NT2/D1 (cell line): ENCODE data around the gene CD1B.
"Not testable (repeated sequence)": the region's sequence is repeated elsewhere in the genome, so short reads cannot be mapped to it uniquely, and the experiment has no call there.

ENCODE experiments used
- DNase-seq: peaks from one replicate; pipeline ENCODE4 v3.0.0-alpha.2; 2011; ENCODE audit warnings: low read depth, low spot score
- H3K27me3 ChIP-seq: 2 replicates; pipeline ENCODE4 v1.6.0; 2011; ENCODE audit warnings: mild to moderate bottlenecking; ENCODE audit not compliant: insufficient read length, insufficient read depth
- H3K36me3 ChIP-seq: 2 replicates; pipeline ENCODE4 v1.6.1; 2011; ENCODE audit warnings: mild to moderate bottlenecking, low read length, mixed read lengths; ENCODE audit not compliant: insufficient read depth, insufficient read length
- H3K4me1 ChIP-seq: 2 replicates; pipeline ENCODE4 v1.5.1; 2011; ENCODE audit not compliant: insufficient read depth, insufficient read length
- H3K4me3 ChIP-seq: 2 replicates; pipeline ENCODE4 v1.5.1; 2011; ENCODE audit warnings: low read depth; ENCODE audit not compliant: insufficient read length
- H3K9ac ChIP-seq: 2 replicates; pipeline ENCODE4 v1.6.0; 2011; ENCODE audit warnings: low read depth; ENCODE audit not compliant: insufficient read length
- H3K9me3 ChIP-seq: 2 replicates; pipeline ENCODE4 v1.5.1; 2011; ENCODE audit warnings: mild to moderate bottlenecking, low read length; ENCODE audit not compliant: insufficient read depth
- SUZ12 ChIP-seq: IDR thresholded peaks from 2 replicates; pipeline ENCODE4 v1.6.1; 2011; ENCODE audit not compliant: insufficient read length, insufficient read depth; ENCODE audit errors: extremely low read depth
- YY1 ChIP-seq: IDR thresholded peaks from 2 replicates; pipeline ENCODE4 v1.6.1; 2011; ENCODE audit not compliant: insufficient read length, insufficient read depth
- ZNF274 ChIP-seq: IDR thresholded peaks from 2 replicates; pipeline ENCODE4 v1.6.1; 2011; ENCODE audit warnings: mild to moderate bottlenecking, low read depth, low read length

Gene CD1B

DNA sequence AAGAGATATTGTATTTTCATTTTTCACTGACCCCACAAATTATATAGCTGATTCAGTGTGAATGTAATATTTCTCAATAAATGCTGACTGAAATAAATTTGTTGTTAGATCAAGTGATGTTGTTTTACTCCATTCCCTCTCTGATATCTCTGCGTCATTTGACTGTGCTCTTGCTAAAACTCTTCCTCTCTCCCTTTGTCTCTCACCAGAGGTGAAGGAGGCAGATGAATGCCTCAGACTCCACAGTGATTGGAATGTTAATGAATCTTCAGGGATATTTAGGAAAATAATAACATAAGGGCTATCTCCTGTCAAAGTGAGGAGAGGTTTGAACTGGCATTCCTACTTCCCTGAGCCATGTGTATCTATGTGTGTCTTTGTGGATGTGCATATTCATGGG lies 26.1 kb upstream of the CD1B start:
- H3K9me3 ChIP-seq, result no peaks in the 10 kb centered on the region
- no peaks in the 10 kb centered on the region for H3K4me1 ChIP-seq
- H3K4me3 ChIP-seq, result no peak overlapping the region
- H3K36me3 ChIP-seq, result no peaks in the 10 kb centered on the region
- DNase-seq, result no peak
- H3K27me3 ChIP-seq, result peaks cover 4% of the 10 kb centered on the region
- H3K9ac ChIP-seq, result no peak overlapping the region
- TF ChIP-seq SUZ12 (no peak), YY1 (no peak), ZNF274 (no peak)

DNA sequence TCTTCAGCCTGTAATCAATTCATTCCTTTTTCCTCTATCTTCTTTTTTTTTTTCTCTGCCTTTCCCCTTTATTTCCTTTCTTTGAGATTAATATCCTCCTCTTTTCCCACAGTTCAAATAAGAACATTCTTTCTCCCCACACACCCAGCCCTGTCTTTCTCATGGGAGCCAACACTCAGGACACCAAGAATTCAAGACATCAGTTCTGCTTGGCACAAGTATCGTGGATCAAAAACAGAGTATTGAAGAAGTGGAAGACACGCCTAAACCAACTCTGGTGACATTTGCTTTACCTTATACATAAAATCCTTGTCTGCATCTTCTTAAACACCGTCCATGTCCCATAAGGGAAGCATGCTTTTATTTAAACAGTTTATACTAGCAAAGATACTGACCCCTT lies 25.3 kb upstream of the CD1B start:
- no peaks in the 10 kb centered on the region for H3K9me3 ChIP-seq
- H3K36me3 ChIP-seq, result no peaks in the 10 kb centered on the region
- H3K9ac ChIP-seq, result no peak overlapping the region
- no peak for TF ChIP-seq SUZ12
- TF ChIP-seq YY1, result no peak
- no peak for TF ChIP-seq ZNF274
- DNase-seq, result no peak
- H3K4me1 ChIP-seq, result no peaks in the 10 kb centered on the region
- peaks cover 4% of the 10 kb centered on the region for H3K27me3 ChIP-seq
- H3K4me3 ChIP-seq, result no peak overlapping the region

DNA sequence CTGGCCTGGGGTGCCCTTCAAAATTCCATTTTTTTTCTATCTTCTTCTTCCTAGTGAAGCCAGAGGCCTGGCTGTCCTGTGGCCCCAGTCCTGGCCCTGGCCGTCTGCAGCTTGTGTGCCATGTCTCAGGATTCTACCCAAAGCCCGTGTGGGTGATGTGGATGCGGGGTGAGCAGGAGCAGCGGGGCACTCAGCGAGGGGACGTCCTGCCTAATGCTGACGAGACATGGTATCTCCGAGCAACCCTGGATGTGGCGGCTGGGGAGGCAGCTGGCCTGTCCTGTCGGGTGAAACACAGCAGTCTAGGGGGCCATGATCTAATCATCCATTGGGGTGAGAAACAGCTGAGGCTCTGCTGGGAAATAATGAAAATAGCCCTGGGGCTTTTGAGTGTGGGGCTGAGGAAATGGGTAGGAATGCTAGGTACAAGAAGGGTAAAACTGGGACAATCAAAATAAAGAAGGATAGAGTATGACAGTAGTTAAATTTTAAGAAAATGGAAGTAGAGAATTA lies 24.5 kb upstream of the CD1B start:
- no peak overlapping the region for H3K4me3 ChIP-seq
- DNase-seq, result no peak
- H3K9ac ChIP-seq, result no peak overlapping the region
- H3K27me3 ChIP-seq, result peaks cover 4% of the 10 kb centered on the region
- no peaks in the 10 kb centered on the region for H3K36me3 ChIP-seq
- no peak for TF ChIP-seq ZNF274
- TF ChIP-seq SUZ12, result no peak
- no peak for TF ChIP-seq YY1
- H3K4me1 ChIP-seq, result no peaks in the 10 kb centered on the region
- H3K9me3 ChIP-seq, result no peaks in the 10 kb centered on the region

DNA sequence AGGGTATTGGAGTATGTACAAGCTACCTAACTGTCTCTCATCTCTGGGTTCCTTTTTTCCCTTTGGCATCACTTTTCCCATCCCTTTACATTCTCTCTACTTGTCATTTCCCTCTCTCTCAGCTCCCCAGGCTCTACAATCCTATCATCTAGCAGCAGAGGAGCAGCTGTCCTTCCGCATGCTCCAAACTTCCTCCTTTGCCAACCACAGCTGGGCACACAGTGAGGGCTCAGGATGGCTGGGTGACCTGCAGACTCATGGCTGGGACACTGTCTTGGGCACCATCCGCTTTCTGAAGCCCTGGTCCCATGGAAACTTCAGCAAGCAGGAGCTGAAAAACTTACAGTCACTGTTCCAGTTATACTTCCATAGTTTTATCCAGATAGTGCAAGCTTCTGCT lies 22.9 kb upstream of the CD1B start:
- Histone ChIP-seq H3K9me3 (peaks cover 5% of the 10 kb centered on the region), H3K4me1 (no peaks in the 10 kb centered on the region), H3K36me3 (no peaks in the 10 kb centered on the region), H3K27me3 (peaks cover 4% of the 10 kb centered on the region), H3K9ac (no peak overlapping the region), H3K4me3 (no peak overlapping the region)
- DNase-seq, result no peak
- TF ChIP-seq YY1 (no peak), ZNF274 (no peak), SUZ12 (no peak)

DNA sequence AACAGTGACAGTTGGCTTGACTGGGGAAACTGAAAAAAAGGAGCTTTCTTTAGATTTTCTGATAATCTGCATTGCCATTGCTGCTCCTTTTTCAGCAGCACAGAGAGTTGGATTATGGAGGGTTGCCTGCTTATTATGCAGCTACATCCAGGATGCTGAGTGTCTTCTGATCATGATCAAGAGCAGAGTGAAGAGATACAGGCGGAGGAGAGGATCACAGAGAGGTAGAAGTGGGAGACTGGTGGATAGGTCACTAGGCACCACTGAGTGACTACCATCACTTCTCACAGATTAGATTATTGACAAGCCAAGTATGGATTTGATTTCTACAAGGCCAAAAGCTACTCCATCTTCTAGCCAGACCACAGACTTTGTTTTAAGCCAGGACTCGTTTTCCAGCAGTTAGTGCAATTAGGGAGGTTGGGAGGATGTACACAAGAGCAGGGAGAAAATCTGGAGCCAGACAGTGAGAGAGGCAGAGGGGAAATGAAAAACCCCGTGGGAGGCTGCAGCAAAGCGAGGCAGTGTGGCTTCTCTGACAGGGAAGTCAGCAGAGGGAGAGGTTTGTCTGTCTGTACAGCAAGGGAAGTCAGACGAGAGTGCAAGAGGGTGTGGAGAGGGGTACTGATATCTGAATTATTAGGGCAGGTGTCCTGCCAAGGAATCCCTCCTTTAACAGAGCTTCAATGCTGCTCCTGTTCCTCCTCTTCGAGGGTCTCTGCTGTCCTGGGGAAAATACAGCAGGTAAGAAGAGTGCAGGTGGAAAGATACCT lies 22.2 kb upstream of the CD1B start, which contains the start of gene CD1E:
TSS of gene CD1E (plus strand) at position 592 of the 773 bp plus-strand sequence. CDS start at position 687, 95 bp downstream.
- Histone ChIP-seq H3K4me1 (no peaks in the 10 kb centered on the region), H3K27me3 (peaks cover 4% of the 10 kb centered on the region), H3K9ac (no peak within 1 kb of the TSS), H3K36me3 (no peaks in the 10 kb centered on the region), H3K4me3 (no peak within 1 kb of the TSS), H3K9me3 (peaks cover 11% of the 10 kb centered on the region)
- no peak for DNase-seq
- no peak for TF ChIP-seq SUZ12
- no peak for TF ChIP-seq YY1
- no peak for TF ChIP-seq ZNF274

DNA sequence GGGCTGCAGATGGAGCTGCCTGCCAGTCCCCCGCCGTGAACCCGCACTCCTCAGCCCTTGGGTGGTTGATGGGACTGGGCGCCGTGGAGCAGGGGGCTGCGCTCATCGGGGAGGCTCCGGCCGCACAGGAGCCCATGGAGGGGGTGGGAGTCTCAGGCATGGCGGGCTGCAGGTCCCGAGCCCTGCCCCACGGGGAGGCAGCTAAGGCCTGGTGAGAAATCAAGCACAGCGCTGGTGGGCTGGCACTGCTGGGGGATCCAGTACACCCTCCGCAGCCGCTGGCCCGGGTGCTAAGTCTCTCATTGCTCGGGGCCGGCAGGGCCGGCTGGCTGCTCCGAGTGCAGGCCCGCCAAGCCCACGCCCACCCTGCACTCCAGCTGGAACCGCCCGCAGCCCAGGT lies 17.6 kb upstream of the CD1B start:
- not testable (repeated sequence) for H3K9ac ChIP-seq, H3K4me3 ChIP-seq, DNase-seq, H3K36me3 ChIP-seq, H3K4me1 ChIP-seq, H3K27me3 ChIP-seq
- H3K9me3 ChIP-seq, result peaks cover 11% of the 10 kb centered on the region

DNA sequence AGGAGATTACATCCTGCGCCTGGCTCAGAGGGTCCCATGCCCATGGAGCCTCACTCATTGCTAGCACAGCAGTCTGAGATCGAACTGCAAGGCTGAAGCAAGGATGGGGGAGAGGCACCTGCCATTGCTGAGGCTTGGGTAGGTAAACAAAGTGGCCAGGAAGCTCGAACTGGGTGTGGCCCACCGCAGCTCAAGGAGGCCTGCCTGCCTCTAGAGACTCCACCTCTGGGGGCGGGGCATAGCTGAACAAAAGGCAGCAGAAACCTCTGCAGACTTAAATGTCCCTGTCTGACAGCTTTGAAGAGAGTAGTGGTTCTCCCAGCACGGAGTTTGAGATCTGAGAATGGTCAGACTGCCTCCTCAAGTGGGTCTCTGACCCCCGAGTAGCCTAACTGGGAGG lies 5.1 kb upstream of the CD1B start:
- peak; percentile 38 for DNase-seq
- H3K4me1 ChIP-seq, H3K4me3 ChIP-seq, H3K9ac ChIP-seq, H3K36me3 ChIP-seq, H3K27me3 ChIP-seq, H3K9me3 ChIP-seq: not testable (repeated sequence)

DNA sequence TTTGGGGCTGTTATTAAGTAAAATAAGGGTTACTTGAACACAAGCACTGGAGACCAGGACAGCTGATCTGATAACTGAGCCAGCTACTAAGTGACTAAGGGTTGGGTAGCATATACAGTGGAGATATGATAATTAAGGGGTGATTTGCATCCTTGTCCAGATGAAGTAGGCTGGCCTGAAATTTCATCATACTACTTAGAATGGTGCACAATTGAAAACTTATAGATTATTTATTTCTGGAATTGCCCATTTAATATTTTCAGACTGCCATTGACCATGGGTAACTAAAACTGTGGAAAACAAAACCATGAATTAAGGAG lies 3.8 kb upstream of the CD1B start:
- H3K27me3 ChIP-seq, result no peaks in the 10 kb centered on the region

More for the DNA sequence above, 3.8 kb upstream of the CD1B start:
- no peak for DNase-seq
- Histone ChIP-seq H3K36me3 (no peaks in the 10 kb centered on the region), H3K9ac (no peak overlapping the region), H3K9me3 (no peaks in the 10 kb centered on the region), H3K4me1 (peaks cover 3% of the 10 kb centered on the region), H3K4me3 (no peak overlapping the region)
- TF ChIP-seq SUZ12 (no peak), YY1 (no peak), ZNF274 (no peak)
